HTR-8/SVneo (cell line): ENCODE data around the gene MORC3.
"Not testable (repeated sequence)": the region's sequence is repeated elsewhere in the genome, so short reads cannot be mapped to it uniquely, and the experiment has no call there.

Experiments used
- DNase-seq: peaks from one replicate; pipeline ENCODE4 v3.0.0; 2011; ENCODE audit warnings: low spot score, mixed read lengths; ENCODE audit not compliant: insufficient read length
- FAIRE-seq: peaks from 2 replicates; lab custom pipeline; 2011; peaks lifted over from hg19 to GRCh38; lab: Jason Lieb, UNC

Gene MORC3

DNA sequence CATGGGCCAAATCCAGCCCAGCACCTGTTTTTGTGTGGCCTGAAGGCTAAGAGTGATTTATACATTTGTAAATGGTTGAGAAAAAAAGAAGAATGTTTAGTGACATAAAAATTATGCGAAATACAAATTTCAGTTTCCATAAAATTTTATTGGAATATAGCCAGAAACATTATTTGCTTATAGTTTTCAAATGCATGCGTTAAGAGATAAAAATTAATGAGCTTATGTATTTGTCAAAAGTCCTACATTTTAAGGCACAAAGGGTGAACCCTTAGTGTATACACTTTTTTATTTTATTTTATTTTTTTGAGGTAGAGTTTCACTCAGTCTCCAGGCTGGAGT lies 2.1 kb downstream of the MORC3 start:
- no peak for DNase-seq
- FAIRE-seq = no peak

DNA sequence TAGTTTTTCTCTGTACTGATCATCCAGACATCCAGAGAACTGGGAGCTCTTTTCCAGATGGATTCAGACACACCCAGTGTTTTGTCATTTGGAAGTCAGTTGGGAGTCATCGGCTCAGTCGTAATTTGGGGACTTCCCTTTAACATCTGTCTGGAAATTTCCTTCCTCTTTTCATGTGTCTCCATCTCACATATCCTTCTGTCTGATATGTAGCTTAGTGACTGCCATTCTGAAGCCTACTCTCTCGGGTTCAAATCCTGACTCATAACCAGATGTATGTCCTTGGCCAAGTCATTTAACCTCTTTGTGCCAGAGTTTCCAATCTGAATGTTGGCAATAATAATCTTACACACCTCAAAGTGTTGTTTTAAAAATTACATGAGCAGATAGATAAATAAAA lies 3.0 kb downstream of the MORC3 start:
- FAIRE-seq (no peak), DNase-seq (no peak)

DNA sequence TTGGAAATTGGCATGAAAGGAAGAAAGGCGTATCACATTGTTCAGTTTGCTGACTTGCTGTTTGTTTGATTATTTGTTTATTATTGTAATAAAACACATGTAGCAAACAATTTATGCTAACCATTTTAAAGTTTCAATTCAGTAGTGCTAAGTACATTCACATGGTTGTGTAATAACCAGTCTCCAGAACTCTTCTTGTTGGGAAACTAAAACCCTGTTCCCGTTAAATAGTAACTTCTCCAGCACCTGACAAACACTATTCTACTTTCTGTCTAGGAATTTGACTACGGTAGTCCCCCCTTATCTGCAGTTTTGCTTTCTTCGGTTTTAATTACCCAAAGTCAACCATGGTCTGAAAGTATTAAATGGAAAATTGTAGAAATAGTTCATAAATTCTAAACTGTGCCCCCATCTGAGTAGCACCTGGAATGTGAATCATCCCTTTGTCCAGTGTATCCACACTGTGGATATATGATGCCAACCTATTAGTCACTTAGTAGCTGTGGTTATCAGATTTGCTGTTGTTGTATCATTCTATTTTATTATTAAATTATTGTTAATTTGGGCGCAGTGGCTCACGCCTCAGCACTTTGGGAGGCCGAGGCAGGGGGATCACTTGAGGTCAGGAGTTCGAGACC lies 5.5 kb downstream of the MORC3 start:
- FAIRE-seq (no peak), DNase-seq (no peak)

DNA sequence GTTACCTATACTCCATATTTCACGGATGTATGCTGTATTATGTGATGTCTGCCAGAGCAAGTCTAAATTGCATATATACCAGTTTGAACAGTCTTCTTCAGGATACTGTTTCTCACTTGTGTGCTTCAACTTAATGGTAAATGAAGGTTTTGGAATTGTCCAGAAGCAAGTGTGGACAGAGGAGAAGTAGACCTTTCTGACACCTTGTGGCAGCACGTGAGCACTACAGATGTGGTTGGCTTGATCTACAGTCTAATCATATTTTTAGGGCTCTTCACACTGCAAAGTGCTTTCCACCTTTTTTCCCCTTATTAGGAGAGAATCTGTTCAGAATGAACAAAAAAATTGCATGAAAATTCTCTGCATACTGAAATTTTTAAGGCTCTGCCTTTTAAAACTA lies 10.9 kb downstream of the MORC3 start:
- DNase-seq (peak; percentile 68), FAIRE-seq (peak; percentile 77)

DNA sequence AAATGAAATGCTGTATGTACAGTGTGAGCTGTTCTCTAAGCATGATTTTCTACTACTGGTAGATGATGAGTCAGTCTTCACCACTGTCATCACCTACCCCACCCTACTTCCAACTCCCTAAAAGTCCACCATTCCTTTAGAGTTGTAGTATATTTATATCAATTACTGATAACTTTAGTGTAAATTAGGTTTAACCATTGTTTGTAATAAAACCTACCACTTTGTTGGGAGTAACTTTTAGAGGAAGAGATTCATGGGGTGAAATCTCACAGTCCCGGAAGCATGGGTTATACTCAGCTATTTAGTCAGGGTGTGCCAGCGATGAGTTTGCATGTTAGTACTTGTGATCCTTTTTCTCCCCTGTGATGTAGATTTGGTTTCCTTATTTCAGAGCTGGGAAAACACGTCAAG lies 17.1 kb downstream of the MORC3 start:
- DNase-seq (no peak), FAIRE-seq (no peak)

DNA sequence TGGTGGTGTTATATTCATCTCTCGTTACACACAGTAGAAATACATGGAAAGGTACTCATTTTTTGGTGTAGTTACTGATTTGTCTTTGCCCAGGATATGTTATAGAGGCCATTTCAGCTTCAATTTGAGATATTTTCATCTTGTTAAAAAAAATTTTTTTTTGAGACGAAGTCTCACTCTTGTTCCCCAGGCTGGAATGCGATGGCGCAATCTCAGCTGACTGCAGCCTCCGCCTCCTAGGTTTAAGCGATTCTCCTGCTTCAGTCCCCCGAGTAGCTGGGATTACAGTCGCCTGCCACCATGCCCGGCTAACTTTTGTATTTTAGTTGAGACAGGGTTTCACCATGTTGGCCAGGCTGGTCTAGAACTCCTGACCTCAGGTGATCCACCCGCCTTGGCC lies 19.0 kb downstream of the MORC3 start:
- no peak for DNase-seq
- no peak for FAIRE-seq

DNA sequence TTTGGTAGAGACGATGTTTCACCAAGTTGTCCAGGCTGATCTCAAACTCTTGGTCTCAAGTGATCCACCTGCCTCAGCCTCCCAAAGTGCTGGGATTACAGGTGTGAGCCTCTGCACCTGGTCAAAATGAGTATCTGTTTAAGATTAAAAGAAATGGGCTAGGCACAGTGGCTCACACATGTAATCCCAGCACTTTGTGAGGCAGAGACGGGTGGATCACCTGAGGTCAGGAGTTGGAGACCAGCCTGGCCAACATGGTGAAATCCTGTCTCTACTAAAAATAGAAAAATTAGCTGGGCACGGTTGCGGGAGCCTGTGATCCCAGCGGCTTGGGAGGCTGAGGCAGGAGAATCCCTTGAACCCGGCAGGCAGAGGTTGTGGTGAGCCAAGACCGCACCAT lies 22.6 kb downstream of the MORC3 start:
- not testable (repeated sequence) for DNase-seq, FAIRE-seq

DNA sequence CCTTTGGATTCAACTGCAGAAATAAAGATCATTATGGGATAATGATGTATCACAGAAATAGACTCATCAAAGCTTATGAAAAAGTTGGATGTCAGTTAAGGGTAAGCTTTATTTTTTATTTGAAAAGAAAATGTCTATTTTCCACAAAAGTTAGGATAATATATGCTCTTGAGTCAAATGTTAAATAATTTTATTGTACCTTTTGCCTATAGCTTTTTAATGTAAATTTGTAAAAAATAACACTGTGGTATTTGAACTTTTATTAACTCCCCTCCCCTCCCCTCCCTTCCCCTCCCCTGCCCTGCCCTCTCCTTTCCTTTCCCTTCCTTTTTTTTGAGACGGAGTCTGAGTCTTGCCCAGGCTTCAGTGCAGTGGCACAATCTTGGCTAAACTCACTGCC lies 24.9 kb downstream of the MORC3 start:
- FAIRE-seq (no peak), DNase-seq (no peak)

DNA sequence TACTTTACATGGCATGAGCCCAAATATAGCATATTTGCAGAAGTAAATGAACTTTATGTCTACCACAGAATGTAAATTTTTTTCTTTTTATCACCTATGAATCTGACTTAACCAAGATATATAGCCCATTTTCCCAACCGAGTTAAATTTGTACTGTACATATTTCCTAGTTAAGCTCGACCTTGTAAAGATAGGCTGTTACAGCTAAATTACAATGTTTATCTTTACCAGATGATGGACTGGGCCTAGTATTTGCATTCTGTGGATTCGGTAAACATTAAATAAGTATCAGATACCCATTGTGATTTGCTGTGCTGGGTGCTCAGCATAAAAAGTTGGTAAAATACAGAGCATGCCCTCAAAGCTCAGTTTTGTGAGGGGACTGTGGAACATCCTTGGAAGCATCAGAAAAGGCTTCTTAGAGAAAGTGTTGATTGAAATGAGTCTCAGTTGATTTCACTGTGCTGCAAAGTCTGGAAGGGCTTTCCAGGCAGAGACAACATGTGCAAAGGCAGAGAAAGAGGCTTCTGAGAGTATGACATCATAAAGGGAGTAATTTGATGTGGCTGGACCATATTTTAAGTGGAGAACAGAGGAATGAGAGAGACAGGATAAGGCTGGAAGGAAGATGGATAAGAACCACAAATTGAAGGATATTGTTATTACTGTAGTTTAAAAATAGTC lies 27.4 kb downstream of the MORC3 start:
- DNase-seq = no peak
- no peak for FAIRE-seq

DNA sequence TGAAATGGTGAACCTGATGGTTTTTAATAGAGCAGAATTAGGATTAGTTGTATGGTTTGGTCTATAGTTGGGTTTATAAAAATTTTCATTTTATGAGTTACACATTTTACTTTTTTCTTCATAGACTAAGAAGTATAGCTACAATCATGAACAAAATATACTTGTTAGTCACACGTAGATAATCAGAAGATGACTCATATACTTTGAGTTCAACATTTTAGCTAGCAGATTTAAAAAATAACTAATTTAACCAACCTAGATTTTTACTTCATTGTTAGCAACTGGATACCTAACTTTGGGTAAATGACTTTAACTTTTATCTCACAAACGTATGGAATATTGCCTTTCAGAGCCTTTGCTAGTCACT lies 27.9 kb downstream of the MORC3 start:
- FAIRE-seq (no peak), DNase-seq (no peak)

DNA sequence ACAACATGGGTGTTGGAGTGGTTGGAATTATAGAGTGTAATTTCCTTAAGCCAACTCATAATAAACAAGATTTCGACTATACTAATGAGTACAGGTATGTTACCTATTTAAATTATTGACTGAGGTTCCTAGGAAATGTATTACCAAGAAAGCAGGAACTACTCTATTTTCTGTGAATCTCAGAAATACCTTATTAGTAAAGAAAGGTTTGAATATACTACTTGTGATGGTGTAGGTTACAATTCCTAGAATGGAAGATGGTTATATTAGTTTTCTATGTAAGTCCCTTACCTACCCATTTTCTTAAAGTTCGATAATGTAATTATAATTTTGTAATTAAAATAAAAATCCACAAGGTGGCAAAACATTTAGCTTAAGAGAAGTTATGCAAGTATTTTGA lies 29.3 kb downstream of the MORC3 start:
- no peak for DNase-seq
- no peak for FAIRE-seq

DNA sequence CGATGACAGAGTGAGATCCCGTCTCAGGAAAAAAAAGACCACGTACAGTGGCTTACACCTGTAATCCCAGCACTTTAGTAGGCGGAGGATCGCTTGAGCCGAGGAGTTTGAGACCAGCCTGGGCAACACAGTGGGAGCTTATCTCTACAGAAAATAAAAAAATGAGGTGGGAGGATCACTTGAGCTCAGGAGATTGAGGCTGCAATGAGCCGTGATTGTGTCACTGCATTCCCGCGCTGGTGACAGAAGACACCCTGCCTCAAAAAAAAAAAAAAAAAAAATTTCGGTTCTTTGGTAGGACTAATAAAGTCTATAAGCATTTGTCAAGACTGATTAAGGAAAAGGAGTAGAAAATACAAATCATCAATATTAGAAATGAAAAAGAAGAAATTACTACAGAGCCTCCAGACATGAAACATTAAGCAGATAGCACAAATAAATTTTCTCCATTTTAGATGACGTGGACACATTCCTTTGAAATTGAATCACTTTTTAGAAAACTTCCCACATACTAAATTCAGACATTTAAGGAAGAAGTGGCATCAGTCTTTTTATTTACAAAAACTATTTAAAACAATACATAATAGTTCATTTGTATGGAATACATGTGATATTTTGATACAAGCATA lies 30.4 kb downstream of the MORC3 start:
- DNase-seq = no peak
- no peak for FAIRE-seq

DNA sequence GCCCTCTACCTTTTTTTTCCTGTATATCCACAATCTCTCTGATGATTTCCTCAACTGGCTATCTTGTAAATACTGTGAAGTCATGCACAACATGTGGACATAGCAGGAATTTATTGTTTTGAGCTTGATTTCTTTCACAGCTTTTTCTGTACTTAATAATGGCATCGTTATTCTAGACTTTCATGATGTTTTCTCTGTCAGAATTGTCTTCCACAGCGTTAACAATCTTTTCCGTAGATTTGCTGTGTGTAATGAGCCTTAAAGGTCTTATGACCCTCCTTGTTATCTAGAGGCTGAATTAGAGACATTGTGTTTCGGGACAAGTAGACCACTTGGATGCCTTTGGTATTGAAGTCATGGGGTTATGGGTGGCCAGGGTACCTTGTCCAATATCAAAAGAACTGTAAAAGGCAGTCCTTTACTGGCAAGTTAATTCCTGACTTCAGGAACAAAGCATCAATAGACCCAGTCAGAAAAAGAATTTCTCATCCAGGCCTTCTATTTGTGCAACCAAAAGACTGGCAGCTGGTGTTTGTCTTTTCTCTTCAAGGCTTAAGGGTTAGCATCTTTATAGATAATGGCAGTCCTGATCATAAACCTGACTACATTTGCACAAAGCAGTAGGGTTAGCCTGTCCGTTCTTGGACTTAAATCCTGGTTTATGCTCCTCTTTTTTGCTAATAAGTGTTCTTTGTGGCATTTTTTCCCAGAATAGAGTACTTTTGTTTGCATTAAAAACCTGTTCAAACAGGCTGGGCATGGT lies 35.1 kb downstream of the MORC3 start:
- FAIRE-seq = no peak
- DNase-seq = no peak

DNA sequence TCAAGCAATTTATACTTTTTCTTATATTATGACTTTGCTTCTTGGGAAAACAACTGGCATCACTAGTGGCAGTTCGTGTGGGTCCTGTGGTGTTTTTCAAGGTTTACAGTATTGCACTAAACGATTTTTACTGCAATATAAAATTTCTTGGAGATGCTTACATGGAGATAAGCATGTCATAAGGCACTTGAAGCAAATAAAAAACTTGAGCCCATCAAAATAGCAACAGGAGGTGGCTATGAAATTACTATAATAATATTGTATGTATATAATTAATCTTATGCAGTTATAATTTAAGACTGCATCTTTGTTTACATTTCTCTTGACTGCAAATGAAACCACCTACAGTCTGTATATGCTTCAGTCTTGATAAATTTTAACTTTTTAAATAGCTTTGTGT lies 35.9 kb downstream of the MORC3 start:
- FAIRE-seq (no peak), DNase-seq (no peak)

DNA sequence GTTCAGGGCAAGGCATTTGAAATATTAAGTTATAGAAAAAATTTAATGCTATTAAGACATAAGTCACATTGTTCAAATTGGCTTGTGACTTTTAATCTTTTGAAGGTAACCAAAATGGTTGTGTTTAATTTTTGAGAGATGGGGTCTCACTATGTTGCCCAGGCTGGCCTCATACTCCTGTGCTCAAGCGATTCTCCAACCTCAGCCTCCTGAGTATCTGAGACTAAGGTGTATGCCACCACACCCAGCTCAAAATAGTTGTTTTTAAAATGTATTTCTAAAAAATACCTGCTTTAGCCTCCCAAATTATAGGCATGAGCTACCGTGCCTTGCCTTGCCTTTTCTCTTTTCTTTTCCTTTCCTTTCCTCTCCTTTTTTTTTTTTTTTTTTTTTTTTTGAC lies 39.2 kb downstream of the MORC3 start:
- DNase-seq (no peak), FAIRE-seq (no peak)

DNA sequence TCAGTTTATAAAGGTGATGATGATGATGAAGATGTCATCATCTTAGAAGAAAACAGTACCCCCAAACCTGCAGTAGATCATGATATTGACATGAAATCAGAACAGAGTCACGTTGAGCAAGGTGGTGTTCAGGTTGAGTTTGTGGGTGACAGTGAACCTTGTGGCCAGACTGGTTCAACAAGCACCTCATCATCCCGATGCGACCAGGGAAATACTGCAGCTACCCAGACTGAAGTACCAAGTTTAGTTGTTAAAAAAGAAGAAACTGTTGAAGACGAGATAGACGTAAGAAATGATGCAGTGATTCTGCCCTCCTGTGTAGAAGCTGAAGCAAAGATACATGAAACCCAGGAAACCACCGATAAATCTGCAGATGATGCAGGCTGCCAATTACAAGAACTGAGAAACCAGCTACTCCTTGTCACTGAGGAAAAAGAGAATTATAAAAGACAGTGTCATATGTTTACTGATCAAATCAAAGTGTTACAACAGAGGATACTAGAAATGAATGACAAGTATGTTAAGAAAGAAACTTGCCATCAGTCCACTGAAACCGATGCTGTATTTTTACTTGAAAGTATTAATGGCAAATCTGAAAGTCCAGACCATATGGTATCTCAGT lies 49.2 kb downstream of the MORC3 start:
- DNase-seq (no peak), FAIRE-seq (no peak)

DNA sequence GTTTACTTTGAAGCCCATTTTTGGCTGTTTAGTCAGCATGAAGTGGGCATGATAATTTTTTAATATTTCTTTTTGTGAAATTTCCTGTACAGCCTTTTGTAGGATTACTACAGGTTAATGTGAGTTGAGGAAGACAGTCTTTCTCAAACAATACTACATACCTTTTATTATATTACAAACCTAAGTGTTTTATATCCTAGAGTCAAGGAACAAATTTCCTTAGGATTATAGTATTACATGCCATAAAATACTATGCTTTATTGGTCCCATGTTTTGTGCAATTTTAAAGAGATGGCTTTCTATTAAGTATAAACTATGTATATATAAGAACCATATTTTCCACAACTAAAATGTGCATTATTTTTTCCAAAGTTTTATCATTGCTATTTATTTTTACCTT lies 56.0 kb downstream of the MORC3 start:
- no peak for FAIRE-seq
- DNase-seq = no peak

DNA sequence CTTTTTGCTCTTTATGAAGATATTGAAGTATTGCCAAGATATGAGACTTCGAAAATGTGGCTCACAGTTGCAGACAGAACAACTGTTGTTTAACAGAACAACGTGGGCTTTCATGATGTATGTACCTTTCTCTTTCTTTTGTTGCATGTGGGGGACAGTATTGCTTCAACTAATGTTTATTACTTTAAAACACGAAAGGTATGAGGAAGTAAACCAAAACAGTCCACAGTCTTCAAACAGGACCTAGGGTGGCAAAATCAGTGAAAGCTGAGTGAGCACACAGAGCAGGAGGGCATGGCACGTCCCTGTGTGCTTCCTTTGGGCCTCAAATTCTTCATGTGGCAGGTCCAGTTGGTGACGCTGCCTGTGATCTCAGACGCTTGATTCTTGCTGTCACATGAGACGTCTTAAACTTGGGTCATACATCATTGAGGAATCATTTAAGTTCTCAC lies 57.4 kb downstream of the MORC3 start:
- no peak for FAIRE-seq

DNA sequence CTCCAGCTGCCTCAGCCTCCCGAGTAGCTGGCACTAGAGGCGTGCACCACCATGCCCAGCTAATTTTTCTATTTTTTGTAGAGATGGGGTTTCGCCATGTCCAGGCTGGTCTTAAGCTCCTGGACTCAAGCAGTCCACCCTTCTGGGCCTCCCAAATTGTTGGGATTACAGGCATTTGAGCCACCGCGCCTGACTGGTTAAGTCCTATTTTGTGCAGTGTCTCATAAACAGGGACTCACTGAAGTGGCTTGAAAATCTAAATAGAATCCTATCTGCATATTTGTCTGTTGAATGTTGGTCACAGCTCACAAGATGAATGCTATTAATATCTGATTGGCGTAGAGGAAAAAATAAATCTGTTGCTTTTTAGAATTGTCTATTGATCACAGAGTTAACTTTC lies 59.3 kb downstream of the MORC3 start:
- FAIRE-seq (no peak), DNase-seq (no peak)

More for the DNA sequence above, 57.4 kb downstream of the MORC3 start:
- no peak for DNase-seq

DNA sequence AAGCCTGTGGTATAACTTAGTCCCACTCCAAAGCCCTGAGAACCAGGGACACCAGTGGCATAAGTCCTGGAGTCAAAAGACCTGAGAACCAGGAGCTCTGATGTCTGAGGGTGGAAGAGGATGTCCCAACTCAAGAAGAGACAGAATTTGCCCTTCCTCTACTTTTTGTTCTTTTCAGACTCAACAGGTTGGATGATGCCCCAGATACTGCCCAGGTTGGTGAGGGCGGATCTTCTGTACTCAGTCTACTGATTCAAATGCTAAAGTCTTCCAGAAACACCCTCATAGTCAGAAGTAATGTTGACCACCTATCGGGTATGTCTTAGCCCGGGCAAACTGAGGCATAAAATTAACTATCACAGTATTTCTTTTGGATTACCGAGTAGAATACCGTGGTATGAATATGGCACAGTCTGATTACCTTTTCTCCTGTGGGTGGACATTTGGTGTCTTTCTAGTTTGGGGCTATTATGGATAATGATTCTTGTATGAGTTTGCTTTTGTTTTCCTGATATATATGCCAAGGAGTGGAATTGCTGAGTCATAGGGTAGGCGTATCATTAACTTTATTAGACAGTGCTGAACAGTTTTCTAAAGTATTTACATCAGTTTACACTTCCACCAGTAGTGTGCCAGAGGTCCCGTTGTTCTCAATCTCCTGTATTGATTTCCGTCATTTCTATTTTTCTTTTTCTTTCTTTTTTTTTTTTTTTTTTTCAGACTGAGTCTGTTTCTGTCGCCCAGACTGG lies 62.0 kb downstream of the MORC3 start:
- DNase-seq = no peak
- no peak for FAIRE-seq
